Activated naive CD4-positive, alpha-beta T cell treated with anti-CD3 and anti-CD28 coated beads for 36 hours (primary cell): Measurements from ENCODE around the gene AUH. TPM values are rescaled to one million over a fixed set of nuclear protein-coding genes. Genes with fewer than 3 reads are reported as not detected.

Experiments
- total RNA-seq, 2 experiments: library from RNA; stranded (reverse); gene quantifications; one replicate each; pipeline ENCODE4 v1.2.3, GENCODE V29; 2021

The AUH gene
- total RNA-seq, 2 experiments from 2014 or later, result 13.4 to 14.4 TPM

Other genes with a start within 250 kb of the AUH start
- 10 to 100 TPM; 56.4 to 58.5 TPM for gene NFIL3, start 61.9 kb upstream of the AUH start, total RNA-seq